ENCODE results near the gene FILIP1L. TPM values are rescaled to one million over a fixed set of nuclear protein-coding genes. Genes with fewer than 3 reads are reported as not detected.

Gene FILIP1L
- total RNA-seq, 4 donors from 2014 or later = 113 to 149 (median 122) TPM

DNA sequence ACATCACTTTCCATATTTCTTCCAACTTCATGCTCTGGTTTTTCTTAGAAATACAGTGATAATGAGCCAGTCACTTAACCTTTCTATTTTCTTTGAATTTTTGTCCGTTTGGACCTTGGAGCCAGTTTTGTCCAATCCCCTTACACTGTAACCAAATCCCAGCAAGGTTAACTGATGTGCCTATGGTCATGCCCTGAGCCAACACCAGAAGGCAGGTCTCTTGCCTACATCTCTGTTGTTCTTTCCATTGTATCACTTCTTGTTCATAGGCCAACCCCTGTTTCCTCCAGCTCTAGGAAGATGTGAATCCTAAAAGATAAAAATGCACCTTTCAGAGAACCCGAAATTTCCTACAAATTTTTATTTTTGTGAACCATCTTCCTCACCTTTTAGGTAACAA is 174.0 kb downstream of the FILIP1L start:
- Histone ChIP-seq H3K27me3 (no peaks in the 10 kb centered on the region), H3K4me1 (peaks cover 16 to 84% (median 20%) of the 10 kb centered on the region in 3 donors), H3K9me3 (no peaks in the 10 kb centered on the region), H3K4me3 (no peak overlapping the region), H3K36me3 (no peaks in the 10 kb centered on the region), H3K27ac (peak overlapping the region in 3 of 4 donors; percentile 43 to 75 (median 62))
- no peak for ATAC-seq
- TF ChIP-seq POLR2A (IDR thresholded peaks at IDR 0.05) (no peak), EP300 (IDR thresholded peaks at IDR 0.05) (no peak), POLR2AphosphoS5 (IDR thresholded peaks at IDR 0.05) (no peak)
- TF ChIP-seq, protein P1, sequence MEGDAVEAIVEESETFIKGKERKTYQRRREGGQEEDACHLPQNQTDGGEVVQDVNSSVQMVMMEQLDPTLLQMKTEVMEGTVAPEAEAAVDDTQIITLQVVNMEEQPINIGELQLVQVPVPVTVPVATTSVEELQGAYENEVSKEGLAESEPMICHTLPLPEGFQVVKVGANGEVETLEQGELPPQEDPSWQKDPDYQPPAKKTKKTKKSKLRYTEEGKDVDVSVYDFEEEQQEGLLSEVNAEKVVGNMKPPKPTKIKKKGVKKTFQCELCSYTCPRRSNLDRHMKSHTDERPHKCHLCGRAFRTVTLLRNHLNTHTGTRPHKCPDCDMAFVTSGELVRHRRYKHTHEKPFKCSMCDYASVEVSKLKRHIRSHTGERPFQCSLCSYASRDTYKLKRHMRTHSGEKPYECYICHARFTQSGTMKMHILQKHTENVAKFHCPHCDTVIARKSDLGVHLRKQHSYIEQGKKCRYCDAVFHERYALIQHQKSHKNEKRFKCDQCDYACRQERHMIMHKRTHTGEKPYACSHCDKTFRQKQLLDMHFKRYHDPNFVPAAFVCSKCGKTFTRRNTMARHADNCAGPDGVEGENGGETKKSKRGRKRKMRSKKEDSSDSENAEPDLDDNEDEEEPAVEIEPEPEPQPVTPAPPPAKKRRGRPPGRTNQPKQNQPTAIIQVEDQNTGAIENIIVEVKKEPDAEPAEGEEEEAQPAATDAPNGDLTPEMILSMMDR (IDR thresholded peaks at IDR 0.05) = no peak
- WGBS, 2 donors (ENCODE audit: low coverage in 1 of 2) = 56 to 73% methylated on average over 2 of the region's 2 CpGs

DNA sequence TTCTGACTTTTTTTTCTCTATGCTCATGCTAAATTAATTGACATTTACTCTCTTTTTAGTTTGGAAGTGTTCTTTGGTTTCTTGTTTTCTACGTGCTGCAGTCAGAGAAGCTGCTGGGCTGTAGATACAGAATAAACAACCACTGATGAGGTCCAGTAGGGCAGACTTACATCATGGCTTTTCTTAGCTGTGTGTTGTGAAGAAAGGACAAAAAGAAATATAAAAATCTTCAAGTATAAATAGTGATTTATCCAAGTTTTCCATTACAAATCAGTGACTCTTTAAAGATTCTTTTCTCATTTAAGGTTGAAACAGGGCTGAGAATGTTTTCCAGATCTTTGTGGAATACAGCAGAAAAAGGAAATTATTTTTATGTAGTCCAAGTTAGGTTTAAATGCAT is 174.4 kb downstream of the FILIP1L start:
- WGBS, 2 donors (ENCODE audit: low coverage in 1 of 2) = 27 to 29% methylated on average over 1 of the region's 1 CpG
- H3K9me3 ChIP-seq = no peaks in the 10 kb centered on the region
- peak overlapping the region; percentile 43 to 75 (median 60) for H3K27ac ChIP-seq
- H3K36me3 ChIP-seq = no peaks in the 10 kb centered on the region
- H3K4me1 ChIP-seq = peaks cover 15 to 84% (median 17%) of the 10 kb centered on the region in 3 donors
- no peaks in the 10 kb centered on the region for H3K27me3 ChIP-seq
- no peak overlapping the region for H3K4me3 ChIP-seq
- TF ChIP-seq, protein P1 (IDR thresholded peaks at IDR 0.05) = no peak
- TF ChIP-seq POLR2AphosphoS5 (IDR thresholded peaks at IDR 0.05) (no peak), POLR2A (IDR thresholded peaks at IDR 0.05) (no peak), EP300 (IDR thresholded peaks at IDR 0.05) (no peak)
- no peak for ATAC-seq

DNA sequence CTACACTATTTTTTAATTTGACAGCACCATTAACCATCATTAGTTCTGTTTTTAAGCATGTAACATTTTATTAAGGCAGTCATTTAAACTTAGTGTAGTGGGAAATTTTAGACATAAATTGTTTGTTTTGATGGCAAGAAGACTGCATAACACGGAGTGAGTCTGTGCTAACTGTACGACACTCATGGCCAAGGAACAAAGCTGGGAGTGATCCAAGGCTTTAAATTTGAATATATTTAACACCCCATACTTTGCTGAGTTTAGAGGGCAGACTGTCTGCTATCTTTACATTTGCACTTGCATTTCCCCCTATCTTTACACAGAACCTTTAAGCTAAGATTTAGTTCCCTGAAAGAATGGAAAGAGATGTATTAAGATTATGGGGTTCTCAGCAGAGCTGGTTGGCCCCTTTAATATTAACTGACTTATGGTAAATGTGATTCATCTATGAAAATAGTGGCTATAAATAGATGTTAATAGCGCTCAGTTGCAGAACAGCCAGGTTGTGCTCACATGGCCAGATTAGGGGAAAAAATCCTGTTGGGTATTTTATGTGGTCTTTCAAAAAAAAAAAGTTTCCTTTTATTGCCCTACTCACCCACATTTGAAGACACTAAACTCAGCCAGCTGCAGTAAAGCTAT is 175.9 kb downstream of the FILIP1L start:
- Histone ChIP-seq H3K4me3 (no peak overlapping the region), H3K4me1 (peaks cover 11 to 77% (median 13%) of the 10 kb centered on the region in 3 donors), H3K9me3 (no peaks in the 10 kb centered on the region), H3K36me3 (no peaks in the 10 kb centered on the region), H3K27me3 (no peaks in the 10 kb centered on the region), H3K27ac (peak overlapping the region; percentile 24 to 75 (median 60))
- TF ChIP-seq EP300 (IDR thresholded peaks at IDR 0.05) (no peak), POLR2A (IDR thresholded peaks at IDR 0.05) (no peak), POLR2AphosphoS5 (IDR thresholded peaks at IDR 0.05) (peak; percentile 52)
- no peak for ATAC-seq
- WGBS, 2 donors (ENCODE audit: low coverage in 1 of 2) = 13 to 14% methylated on average over 1 to 3 of the region's 3 CpGs

DNA sequence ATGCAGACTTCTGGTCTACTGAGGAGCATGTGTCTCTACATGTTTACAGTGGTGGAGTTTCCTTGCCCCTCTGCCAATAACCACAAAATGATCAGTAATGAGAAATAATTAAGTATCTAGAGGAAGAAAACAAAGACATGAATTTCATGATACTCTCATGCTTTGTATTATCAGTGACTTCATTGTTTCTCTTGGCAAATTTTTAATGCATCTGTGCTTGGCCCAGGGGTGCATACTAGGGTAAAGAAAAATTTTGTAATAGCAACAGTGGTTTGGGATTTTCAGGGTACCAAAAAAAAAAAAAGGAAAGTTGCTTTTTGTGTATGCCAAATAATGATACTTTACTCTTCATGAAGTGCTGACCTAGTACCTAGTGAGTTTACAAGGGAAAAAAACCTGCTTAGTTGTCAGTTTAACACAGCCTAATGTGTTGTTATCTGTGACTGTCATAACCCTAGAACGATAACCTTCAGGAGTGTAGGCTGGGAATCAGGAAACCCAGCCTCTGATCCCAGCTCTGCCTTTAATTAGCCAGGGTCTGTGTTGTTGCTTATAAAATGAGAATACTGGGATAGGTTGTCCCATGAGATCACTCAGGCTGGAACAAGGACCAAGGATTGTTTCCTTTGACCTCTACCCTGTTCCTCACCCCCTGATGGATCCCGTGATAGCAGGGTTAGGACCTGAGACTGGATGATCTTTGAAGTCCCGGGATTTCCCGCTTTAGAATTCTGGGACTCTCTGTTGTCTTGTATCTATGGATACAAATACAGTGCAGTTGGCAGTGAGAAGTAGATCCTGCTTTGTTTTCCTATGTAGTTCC is 179.1 kb downstream of the FILIP1L start:
- ATAC-seq = peak; percentile 56
- Histone ChIP-seq H3K9me3 (no peaks in the 10 kb centered on the region), H3K27me3 (no peaks in the 10 kb centered on the region), H3K4me3 (no peak overlapping the region), H3K27ac (peak overlapping the region; percentile 39 to 71 (median 60)), H3K36me3 (no peaks in the 10 kb centered on the region), H3K4me1 (peaks cover 17 to 76% (median 23%) of the 10 kb centered on the region in 3 donors)
- no peak for TF ChIP-seq EP300 (IDR thresholded peaks at IDR 0.05)
- peak; percentile 3 for TF ChIP-seq POLR2AphosphoS5 (IDR thresholded peaks at IDR 0.05)
- TF ChIP-seq POLR2A (IDR thresholded peaks at IDR 0.05) = no peak
- 8 to 11% methylated on average over 3 to 4 of the region's 4 CpGs for WGBS, 2 donors (ENCODE audit: low coverage in 1 of 2)

DNA sequence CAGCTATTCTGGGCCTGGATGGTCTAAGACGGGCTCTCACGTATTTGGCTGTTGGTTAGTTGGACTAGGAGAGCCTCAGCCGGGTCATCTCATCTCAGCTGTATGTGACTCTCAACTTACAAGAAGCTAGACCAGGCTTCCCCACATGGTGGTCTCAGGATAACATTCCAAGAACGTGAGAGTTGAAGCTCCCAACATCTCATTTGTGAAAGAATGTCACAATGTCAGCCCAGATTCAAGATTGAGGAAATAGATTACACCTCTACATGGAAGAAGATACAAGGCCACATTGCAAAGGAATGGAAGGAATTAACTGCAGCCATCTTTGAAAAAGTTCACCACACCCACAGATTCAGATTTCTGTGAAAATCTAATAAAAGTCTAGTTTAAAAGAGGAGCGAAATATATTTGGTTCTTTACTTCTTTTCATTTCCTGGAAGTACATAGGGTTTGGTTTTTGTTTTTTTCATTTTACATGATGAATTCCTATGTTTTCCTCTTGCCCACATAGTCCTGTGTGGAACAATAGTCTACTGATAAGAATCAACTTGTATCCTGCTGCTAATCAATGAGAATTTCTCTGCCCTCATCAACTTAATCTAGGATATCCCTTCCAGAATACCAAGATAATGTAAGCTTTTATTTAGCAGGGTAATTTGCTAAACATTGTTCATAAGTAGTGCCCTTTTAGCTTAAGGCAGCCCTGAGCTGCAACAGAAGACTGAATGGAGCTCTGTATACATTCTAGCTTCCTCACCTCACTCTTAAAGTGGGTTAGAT is 180.1 kb downstream of the FILIP1L start:
- 87 to 91% methylated on average over 1 to 2 of the region's 5 CpGs for WGBS, 2 donors (ENCODE audit: low coverage in 1 of 2)
- no peak for TF ChIP-seq POLR2A (IDR thresholded peaks at IDR 0.05)
- no peak for TF ChIP-seq POLR2AphosphoS5 (IDR thresholded peaks at IDR 0.05)
- no peak for TF ChIP-seq EP300 (IDR thresholded peaks at IDR 0.05)
- TF ChIP-seq, protein P1 (IDR thresholded peaks at IDR 0.05) = no peak
- Histone ChIP-seq H3K4me3 (no peak overlapping the region), H3K4me1 (peaks cover 20 to 76% (median 22%) of the 10 kb centered on the region in 3 donors), H3K9me3 (no peaks in the 10 kb centered on the region), H3K27me3 (no peaks in the 10 kb centered on the region), H3K36me3 (no peaks in the 10 kb centered on the region), H3K27ac (peak overlapping the region in 1 of 4 donors; percentile 70)
- no peak for ATAC-seq
